Ishikawa (cell line): Measurements from ENCODE around the gene ZNF689.

Experiments
- CEBPB ChIP-seq: IDR thresholded peaks from 2 replicates; pipeline ENCODE4 v1.6.1; 2012
- CREB1 ChIP-seq: IDR thresholded peaks from 2 replicates; pipeline ENCODE4 v1.6.1; 2012; ENCODE audit warnings: low read depth
- EGR1 ChIP-seq: IDR thresholded peaks from 2 replicates; pipeline ENCODE4 v1.6.1; 2012
- EP300 ChIP-seq: IDR thresholded peaks from 2 replicates; pipeline ENCODE4 v1.6.1; 2012; ENCODE audit warnings: borderline replicate concordance
- FOXM1 ChIP-seq: IDR thresholded peaks from 2 replicates; pipeline ENCODE4 v1.6.1; 2012; ENCODE audit warnings: low read depth, borderline replicate concordance
- NFIC ChIP-seq: IDR thresholded peaks from 2 replicates; pipeline ENCODE4 v1.6.1; 2012
- TAF1 ChIP-seq: IDR thresholded peaks from 2 replicates; pipeline ENCODE4 v1.6.1; 2012; ENCODE audit warnings: low read depth, mild to moderate bottlenecking
- TCF12 ChIP-seq: IDR thresholded peaks from 2 replicates; pipeline ENCODE4 v1.6.1; 2012; ENCODE audit warnings: low read depth
- TEAD4 ChIP-seq: IDR thresholded peaks from 2 replicates; pipeline ENCODE4 v1.6.1; 2012
- YY1 ChIP-seq: IDR thresholded peaks from 2 replicates; pipeline ENCODE4 v1.6.1; 2012; ENCODE audit warnings: low read depth
- ZBTB7A ChIP-seq: IDR thresholded peaks from 2 replicates; pipeline ENCODE4 v1.6.1; 2012; ENCODE audit warnings: low read depth
- TF ChIP-seq, protein P1 (sequence below): IDR thresholded peaks from 2 replicates; pipeline ENCODE4 v1.6.1; 2012; ENCODE audit warnings: low read depth, mild to moderate bottlenecking
- TF ChIP-seq, protein P2 (sequence below): IDR thresholded peaks from 2 replicates; pipeline ENCODE4 v1.6.1; 2012
- TF ChIP-seq, protein P3 (sequence below): IDR thresholded peaks from 2 replicates; pipeline ENCODE4 v1.6.1; 2012

ZNF689 gene

DNA sequence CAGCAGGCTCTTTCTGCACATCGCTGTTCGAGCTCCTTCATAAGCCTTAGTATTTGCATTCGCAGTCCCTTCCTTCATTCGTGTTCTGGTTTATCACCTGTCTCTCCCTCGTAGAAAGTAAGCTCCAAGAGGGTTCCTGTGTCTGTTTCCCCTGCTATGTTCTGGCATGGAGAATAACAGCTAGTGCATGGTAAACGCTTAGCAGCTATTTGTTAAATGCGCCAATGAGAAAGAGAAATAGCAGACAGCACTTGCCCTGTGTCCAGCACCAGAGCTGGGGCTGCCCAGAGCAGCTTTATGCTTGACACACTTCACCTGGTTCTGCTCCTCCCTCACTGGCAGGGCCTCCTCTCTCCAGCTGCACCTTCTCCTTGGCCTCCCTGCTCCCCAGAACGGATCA lies 44.2 kb downstream of the ZNF689 start:
- TF ChIP-seq, protein P1, sequence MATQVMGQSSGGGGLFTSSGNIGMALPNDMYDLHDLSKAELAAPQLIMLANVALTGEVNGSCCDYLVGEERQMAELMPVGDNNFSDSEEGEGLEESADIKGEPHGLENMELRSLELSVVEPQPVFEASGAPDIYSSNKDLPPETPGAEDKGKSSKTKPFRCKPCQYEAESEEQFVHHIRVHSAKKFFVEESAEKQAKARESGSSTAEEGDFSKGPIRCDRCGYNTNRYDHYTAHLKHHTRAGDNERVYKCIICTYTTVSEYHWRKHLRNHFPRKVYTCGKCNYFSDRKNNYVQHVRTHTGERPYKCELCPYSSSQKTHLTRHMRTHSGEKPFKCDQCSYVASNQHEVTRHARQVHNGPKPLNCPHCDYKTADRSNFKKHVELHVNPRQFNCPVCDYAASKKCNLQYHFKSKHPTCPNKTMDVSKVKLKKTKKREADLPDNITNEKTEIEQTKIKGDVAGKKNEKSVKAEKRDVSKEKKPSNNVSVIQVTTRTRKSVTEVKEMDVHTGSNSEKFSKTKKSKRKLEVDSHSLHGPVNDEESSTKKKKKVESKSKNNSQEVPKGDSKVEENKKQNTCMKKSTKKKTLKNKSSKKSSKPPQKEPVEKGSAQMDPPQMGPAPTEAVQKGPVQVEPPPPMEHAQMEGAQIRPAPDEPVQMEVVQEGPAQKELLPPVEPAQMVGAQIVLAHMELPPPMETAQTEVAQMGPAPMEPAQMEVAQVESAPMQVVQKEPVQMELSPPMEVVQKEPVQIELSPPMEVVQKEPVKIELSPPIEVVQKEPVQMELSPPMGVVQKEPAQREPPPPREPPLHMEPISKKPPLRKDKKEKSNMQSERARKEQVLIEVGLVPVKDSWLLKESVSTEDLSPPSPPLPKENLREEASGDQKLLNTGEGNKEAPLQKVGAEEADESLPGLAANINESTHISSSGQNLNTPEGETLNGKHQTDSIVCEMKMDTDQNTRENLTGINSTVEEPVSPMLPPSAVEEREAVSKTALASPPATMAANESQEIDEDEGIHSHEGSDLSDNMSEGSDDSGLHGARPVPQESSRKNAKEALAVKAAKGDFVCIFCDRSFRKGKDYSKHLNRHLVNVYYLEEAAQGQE: no peak
- TF ChIP-seq, protein P2, sequence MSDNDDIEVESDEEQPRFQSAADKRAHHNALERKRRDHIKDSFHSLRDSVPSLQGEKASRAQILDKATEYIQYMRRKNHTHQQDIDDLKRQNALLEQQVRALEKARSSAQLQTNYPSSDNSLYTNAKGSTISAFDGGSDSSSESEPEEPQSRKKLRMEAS: no peak
- no peak for TF ChIP-seq CREB1
- TF ChIP-seq, protein P3, sequence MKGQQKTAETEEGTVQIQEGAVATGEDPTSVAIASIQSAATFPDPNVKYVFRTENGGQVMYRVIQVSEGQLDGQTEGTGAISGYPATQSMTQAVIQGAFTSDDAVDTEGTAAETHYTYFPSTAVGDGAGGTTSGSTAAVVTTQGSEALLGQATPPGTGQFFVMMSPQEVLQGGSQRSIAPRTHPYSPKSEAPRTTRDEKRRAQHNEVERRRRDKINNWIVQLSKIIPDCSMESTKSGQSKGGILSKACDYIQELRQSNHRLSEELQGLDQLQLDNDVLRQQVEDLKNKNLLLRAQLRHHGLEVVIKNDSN: no peak
- no peak for TF ChIP-seq FOXM1
- no peak for TF ChIP-seq CEBPB

DNA sequence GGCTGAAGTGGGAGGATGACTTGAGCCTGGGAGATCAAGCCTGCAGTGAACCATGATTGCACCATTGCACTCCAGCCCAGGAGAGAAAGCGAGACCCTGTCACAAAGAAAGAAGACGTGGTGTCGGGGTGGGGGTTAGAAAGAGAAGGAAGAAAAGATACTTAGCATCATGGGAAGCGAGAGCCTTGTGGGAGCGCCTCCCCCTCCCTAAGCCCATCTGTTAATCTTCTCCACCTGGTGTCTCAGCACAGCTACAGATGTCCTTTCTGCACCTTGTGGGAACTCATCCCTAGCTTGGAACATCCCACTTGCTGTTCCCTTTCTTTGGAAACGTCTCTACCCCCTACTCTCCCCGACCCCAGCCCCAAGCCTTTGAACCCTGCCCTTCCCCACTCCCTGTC lies 44.7 kb downstream of the ZNF689 start:
- TF ChIP-seq, protein P1: no peak
- TF ChIP-seq TCF12: no peak

DNA sequence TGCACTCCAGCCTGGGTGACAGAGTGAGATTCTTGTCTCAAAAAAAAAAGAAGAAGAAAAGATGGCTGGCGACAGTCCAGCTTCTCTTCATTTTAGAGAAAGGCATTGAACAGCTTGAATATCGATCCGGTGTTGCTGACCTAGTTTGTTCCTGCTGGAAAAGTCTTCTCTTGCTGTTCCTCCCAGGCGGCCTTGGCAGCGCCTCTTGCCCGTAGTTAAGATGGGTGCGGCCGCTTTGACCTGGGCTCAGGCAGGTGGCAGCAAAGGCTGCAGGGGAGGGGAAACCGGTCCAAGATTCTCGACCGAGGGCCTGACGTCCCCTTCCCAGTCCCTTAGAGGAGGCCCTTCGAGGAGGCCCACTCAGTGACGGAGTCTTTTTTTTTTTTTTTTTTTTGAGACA lies 48.2 kb downstream of the ZNF689 start:
- TF ChIP-seq CREB1: no peak
- TF ChIP-seq YY1: no peak
- TF ChIP-seq, protein P1: no peak
- TF ChIP-seq, protein P2: no peak
- TF ChIP-seq, protein P3: no peak
- TF ChIP-seq FOXM1: no peak
- no peak for TF ChIP-seq TAF1
- no peak for TF ChIP-seq TCF12
- TF ChIP-seq EP300: no peak
- TF ChIP-seq TEAD4: no peak
- no peak for TF ChIP-seq EGR1

DNA sequence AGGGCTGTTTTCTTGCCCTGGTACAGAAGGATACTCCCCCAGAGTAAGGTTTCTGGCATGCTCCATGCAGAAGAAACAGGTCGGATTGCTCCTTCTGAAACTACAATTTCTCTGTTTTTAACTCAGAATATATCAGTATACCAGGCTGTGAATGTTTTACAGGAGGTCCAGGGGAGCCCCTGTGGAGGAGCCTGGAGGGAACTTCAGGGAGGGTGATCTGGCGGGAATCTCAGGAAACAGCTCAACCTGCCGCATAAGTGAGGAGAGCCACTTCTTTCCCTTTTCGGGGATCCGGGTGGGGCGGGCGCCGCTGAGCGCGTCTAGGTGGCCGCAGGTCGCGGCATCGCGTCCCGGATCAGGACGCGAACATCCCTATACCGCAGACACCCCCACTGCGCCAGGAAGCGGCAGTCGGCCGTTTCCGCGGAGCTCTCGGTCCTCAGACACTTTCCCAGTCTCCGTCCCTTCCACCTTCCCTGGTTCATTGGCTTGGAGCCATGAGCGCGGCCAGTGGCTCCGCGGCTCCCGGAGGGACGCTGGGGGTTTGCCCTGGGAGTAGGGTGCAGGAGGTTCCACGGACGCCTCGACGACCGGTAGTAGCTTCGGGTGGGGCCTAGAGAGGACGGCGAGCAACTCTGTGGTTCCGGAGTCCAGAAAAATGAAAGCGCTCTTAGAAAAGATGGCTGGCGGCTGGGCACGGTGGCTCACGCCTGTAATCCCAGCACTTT lies 48.9 kb downstream of the ZNF689 start:
- no peak for TF ChIP-seq ZBTB7A

DNA sequence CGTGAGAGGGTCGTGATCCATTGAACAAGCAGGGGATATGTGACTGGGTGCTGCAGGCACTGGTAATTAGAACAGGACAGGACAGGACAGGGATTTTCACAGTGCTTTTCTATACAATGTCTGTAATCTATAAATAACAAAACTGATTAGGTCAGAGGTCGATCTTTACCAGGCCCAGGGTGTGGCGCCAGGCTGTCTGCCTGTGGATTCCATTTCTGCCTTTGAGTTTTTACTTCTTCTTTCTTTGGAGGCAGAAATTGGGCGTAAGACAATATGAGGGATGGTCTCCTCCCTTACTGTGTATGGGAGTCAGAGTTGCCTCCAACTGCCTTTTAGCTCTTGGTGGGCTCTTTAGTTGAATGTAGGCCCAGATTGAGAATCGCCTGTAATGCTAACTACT lies 50.5 kb downstream of the ZNF689 start:
- no peak for TF ChIP-seq CEBPB
- TF ChIP-seq EP300: no peak

DNA sequence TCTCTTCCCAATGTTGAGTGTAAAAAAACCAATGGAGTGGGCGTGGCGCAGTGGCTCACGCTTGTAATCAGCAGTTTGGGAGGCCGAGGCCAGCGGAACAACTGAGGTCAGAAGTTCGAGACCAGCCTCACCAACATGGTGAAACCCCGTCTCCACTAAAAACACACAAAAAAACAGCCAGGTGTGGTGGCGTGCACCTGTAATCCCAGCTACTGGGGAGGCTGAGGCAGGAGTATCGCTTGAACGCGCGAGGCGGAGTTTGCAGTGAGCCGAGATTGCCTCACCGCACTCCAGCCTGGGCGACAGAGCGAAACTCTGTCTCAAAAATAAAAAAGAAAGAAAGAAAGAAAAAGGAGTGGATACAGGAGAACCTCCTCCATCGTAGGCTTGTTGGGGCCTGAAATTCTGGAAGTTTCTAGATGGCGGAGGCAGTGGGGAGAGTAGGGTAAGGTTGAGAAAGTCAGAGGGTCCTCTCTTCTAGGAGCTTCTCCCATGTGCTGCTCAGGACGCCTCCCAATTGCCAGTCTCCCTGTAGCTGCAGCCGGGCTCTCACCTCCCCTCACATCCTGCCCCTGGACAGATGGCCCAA lies 51.3 kb downstream of the ZNF689 start:
- TF ChIP-seq, protein P3: no peak
- TF ChIP-seq YY1 (no peak), CREB1 (no peak), EP300 (no peak), TEAD4 (no peak), NFIC (no peak)
